NCI-H2107 (cell line): ENCODE measurements around the gene SLC5A12.
A peak's percentile ranks its signal among the peaks of the same experiment; 100 is the strongest.
"Not testable (repeated sequence)": the region's sequence is repeated elsewhere in the genome, so short reads cannot be mapped to it uniquely, and the experiment has no call there.

Experiments
- DNase-seq: peaks from one replicate; lab custom pipeline; 2025; lab: John Stamatoyannopoulos, UW

The SLC5A12 gene

GRCh38 chr11:26651916-26652315 lies 69.9 kb downstream of the SLC5A12 start:
- no peak for DNase-seq

- DNase-seq = peak; percentile 4
These were observed 72.0 kb downstream of the SLC5A12 start for GRCh38 chr11:26649884-26650283.

GRCh38 chr11:26643314-26643713 lies 78.5 kb downstream of the SLC5A12 start:
- DNase-seq = not testable (repeated sequence)

- DNase-seq = no peak
These were observed 89.1 kb downstream of the SLC5A12 start for GRCh38 chr11:26632691-26633159.

GRCh38 chr11:26626346-26626745 lies 95.5 kb downstream of the SLC5A12 start:
- DNase-seq = no peak

- no peak for DNase-seq
These were observed 98.7 kb downstream of the SLC5A12 start for GRCh38 chr11:26623076-26623659.

- no peak for DNase-seq
These were observed 99.7 kb downstream of the SLC5A12 start for GRCh38 chr11:26622181-26622580.

GRCh38 chr11:26621132-26621531 lies 100.7 kb downstream of the SLC5A12 start:
- no peak for DNase-seq

GRCh38 chr11:26620282-26621045 lies 101.4 kb downstream of the SLC5A12 start:
- DNase-seq = no peak

- no peak for DNase-seq
These were observed 103.4 kb downstream of the SLC5A12 start for GRCh38 chr11:26618441-26618840.
